ENCODE data around the gene HACD2. TPM values are rescaled to one million over a fixed set of nuclear protein-coding genes. Genes with fewer than 3 reads are reported as not detected.

Gene HACD2
- polyA plus RNA-seq, 1 of the 3 experiments (the other 2 are of a cell fraction) = 13.8 TPM

DNA sequence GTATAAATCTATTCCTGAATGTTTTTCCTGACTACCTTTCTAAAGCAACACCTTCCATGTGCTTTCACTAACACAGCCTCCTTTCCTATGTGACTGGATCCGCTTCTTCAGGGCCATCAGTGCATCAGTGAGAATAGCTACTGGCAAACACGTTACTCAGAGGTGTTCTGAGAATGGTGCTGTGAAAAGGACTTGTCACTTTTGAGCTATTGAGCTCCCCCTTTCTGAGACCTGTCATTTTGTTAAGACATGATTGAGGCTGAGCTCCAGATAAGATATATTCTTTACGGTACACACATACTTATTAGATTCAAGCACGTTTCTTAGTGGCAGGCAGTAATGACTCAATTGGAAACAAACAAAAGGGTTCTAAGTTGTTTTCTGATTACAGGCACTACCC is 90.9 kb downstream of the HACD2 start:
- no peaks in the 10 kb centered on the region for H3K4me1 ChIP-seq (ENCODE audit: control insufficient read depth in 1 of 2, insufficient read depth in 2 of 2, low read depth in 1 of 2, low read length in 1 of 2)
- no peak overlapping the region for H3K27ac ChIP-seq (ENCODE audit: low read depth in 2 of 2, low read length in 1 of 2)
- no peak overlapping the region for H3K9ac ChIP-seq
- H2AFZ ChIP-seq (ENCODE audit: low read depth) = no peak overlapping the region
- no peak overlapping the region for H3K4me2 ChIP-seq
- TF ChIP-seq JUND (IDR thresholded peaks at IDR 0.05) (no peak), NRF1 (IDR thresholded peaks at IDR 0.05; ENCODE audit: low read depth, low read length) (no peak), GATA2 (CRISPR knock-in tag; IDR thresholded peaks at IDR 0.05) (no peak), FOXM1 (IDR thresholded peaks at IDR 0.05; ENCODE audit: low read depth) (no peak), RFX5 (IDR thresholded peaks at IDR 0.05; ENCODE audit: low read length) (no peak), POLR2AphosphoS5 (IDR thresholded peaks at IDR 0.05; ENCODE audit: low read depth, low read length) (no peak), TAF1 (IDR thresholded peaks at IDR 0.05; ENCODE audit: borderline replicate concordance, low read depth, low read length) (no peak), SIN3A (IDR thresholded peaks at IDR 0.05; ENCODE audit: borderline replicate concordance, low read depth, low read length) (no peak), ELF1 (IDR thresholded peaks at IDR 0.05) (no peak), RAD21 (IDR thresholded peaks at IDR 0.05; ENCODE audit: low read length) (no peak), FOXJ3 (CRISPR knock-in tag; IDR thresholded peaks at IDR 0.05) (no peak), REST (IDR thresholded peaks at IDR 0.05; ENCODE audit: low read depth, low read length) (no peak), USF2 (IDR thresholded peaks at IDR 0.05; ENCODE audit: borderline replicate concordance, low read depth, low read length) (no peak), TEAD4 (IDR thresholded peaks at IDR 0.05; ENCODE audit: borderline replicate concordance, insufficient read depth) (no peak), YY1 (IDR thresholded peaks at IDR 0.05; ENCODE audit: low read depth) (no peak), IRF3 (IDR thresholded peaks at IDR 0.05; ENCODE audit: low read depth, low read length) (no peak), CHD2 (IDR thresholded peaks at IDR 0.05; ENCODE audit: low read length, partially characterized antibody) (no peak)
- TF ChIP-seq, protein P1, sequence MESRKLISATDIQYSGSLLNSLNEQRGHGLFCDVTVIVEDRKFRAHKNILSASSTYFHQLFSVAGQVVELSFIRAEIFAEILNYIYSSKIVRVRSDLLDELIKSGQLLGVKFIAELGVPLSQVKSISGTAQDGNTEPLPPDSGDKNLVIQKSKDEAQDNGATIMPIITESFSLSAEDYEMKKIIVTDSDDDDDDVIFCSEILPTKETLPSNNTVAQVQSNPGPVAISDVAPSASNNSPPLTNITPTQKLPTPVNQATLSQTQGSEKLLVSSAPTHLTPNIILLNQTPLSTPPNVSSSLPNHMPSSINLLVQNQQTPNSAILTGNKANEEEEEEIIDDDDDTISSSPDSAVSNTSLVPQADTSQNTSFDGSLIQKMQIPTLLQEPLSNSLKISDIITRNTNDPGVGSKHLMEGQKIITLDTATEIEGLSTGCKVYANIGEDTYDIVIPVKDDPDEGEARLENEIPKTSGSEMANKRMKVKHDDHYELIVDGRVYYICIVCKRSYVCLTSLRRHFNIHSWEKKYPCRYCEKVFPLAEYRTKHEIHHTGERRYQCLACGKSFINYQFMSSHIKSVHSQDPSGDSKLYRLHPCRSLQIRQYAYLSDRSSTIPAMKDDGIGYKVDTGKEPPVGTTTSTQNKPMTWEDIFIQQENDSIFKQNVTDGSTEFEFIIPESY (IDR thresholded peaks at IDR 0.05; ENCODE audit: borderline replicate concordance, low read depth) = no peak
- DNase-seq = no peak
- H3K9me2 ChIP-seq = no peaks in the 10 kb centered on the region
- no peaks in the 10 kb centered on the region for H4K20me1 ChIP-seq (ENCODE audit: insufficient read depth)
- H3K79me2 ChIP-seq (ENCODE audit: insufficient read depth) = no peaks in the 10 kb centered on the region
- H3K9me3 ChIP-seq = no peaks in the 10 kb centered on the region
- H3K27me3 ChIP-seq (ENCODE audit: insufficient read depth) = no peaks in the 10 kb centered on the region
- no peak overlapping the region for H3K4me3 ChIP-seq (ENCODE audit: low read depth in 2 of 2, low read length in 1 of 2)
- WGBS (ENCODE audit: low lambda C conversion rate) = 94% methylated on average over 4 of the region's 4 CpGs
- no peaks in the 10 kb centered on the region for H3F3A ChIP-seq (replicated peaks; ENCODE audit: insufficient read depth)
- peaks cover 6 to 32% of the 10 kb centered on the region in 2 experiments for H3K36me3 ChIP-seq (replicated peaks in 1 of 2; ENCODE audit: control insufficient read depth in 1 of 2, insufficient read depth in 2 of 2, low read length in 1 of 2)
- ChIA-PET CTCF (interaction anchor here (1.0 to 13.4 kb wide), 4 partner anchors 21 to 163 kb away, joined by 3 to 275 read pairs (median 5); no protein-coding TSS in a partner anchor), POLR2A (no interaction called here)

Measured in SK-N-SH (cell line).